Lower lobe of right lung (tissue), 2 donors: ENCODE results near the gene ATP6V1F. TPM values are rescaled to one million over a fixed set of nuclear protein-coding genes. Genes with fewer than 3 reads are reported as not detected.

ENCODE experiments used
- ATAC-seq, 2 donors: fragments of 200-7000 bp; cut with Tn5 transposase; one replicate each; pipeline ENCODE4 v1.9.1; 2020 to 2022; ENCODE audit warnings: mild to moderate bottlenecking in 2 of 2, moderate library complexity in 2 of 2
- DNase-seq: peaks from one replicate; pipeline ENCODE4 v3.0.0-alpha.2; 2020
- H3K27ac ChIP-seq: fragments of 200-600 bp; one replicate; pipeline ENCODE4 v1.8.0; 2022
- H3K27me3 ChIP-seq: fragments of 200-600 bp; one replicate; pipeline ENCODE4 v1.8.0; 2022; ENCODE audit warnings: low read depth
- H3K36me3 ChIP-seq: fragments of 200-600 bp; one replicate; pipeline ENCODE4 v1.8.0; 2022; ENCODE audit warnings: mild to moderate bottlenecking
- H3K4me1 ChIP-seq: fragments of 200-600 bp; one replicate; pipeline ENCODE4 v1.8.0; 2022
- H3K4me3 ChIP-seq: fragments of 200-600 bp; one replicate; pipeline ENCODE4 v1.8.0; 2022; ENCODE audit warnings: mild to moderate bottlenecking
- H3K9me3 ChIP-seq: fragments of 200-600 bp; one replicate; pipeline ENCODE4 v1.8.0; 2022
- CTCF ChIP-seq: fragments of 200-600 bp; IDR thresholded peaks from one replicate; pipeline ENCODE4 v1.8.0; 2022; ENCODE audit warnings: antibody characterized with exemption, mild to moderate bottlenecking
- intact Hi-C: fragments of 100-400 bp; cut with DNase I; formaldehyde crosslinking; loops from one replicate; pipeline ENCODE4 v1.11.0; 2022
- total RNA-seq: library from RNA; stranded (reverse); fragmentation: NEBNext Ultra II Directional; extraction: Animal tissue kit (Norgen Biotek cat#: 25700); gene quantifications from one replicate; pipeline ENCODE4 v1.2.1, GENCODE V29; 2021
- donor health status: DM: no; HTN: yes; CAD: no; lungs with severe emphysema.

ATP6V1F gene
- total RNA-seq, 1 donor from 2014 or later, result 208 TPM

DNA sequence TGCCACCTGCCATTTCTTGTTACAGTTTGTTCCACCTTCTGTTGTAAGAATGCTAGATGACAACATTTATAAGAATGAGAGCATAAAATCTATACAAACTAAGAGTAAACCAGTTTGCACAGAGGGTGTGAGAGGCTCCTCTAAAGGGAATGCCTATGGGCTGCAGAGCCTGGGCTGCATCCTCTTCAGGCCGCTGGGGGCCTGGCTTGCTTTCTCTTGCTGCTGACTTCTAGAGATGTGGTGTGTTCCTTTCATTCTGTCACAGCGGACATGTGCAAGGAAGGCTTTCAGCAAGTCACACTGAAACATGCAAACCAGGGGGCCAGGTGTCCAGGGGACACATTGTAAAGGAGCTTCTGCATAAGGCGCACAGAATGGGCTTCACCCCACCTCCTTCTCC, 7.1 kb upstream of the ATP6V1F start:
- H3K27ac ChIP-seq, result no peak overlapping the region
- no peaks in the 10 kb centered on the region for H3K9me3 ChIP-seq
- no peak for DNase-seq
- no peak for TF ChIP-seq CTCF
- ATAC-seq, result no peak
- no peak overlapping the region for H3K4me3 ChIP-seq
- no peaks in the 10 kb centered on the region for H3K27me3 ChIP-seq
- H3K4me1 ChIP-seq, result peaks cover 6% of the 10 kb centered on the region
- no peaks in the 10 kb centered on the region for H3K36me3 ChIP-seq
- intact Hi-C loops, result no loop called here

- no peak overlapping the region for H3K4me3 ChIP-seq
- intact Hi-C loops, result no loop called here
- no peaks in the 10 kb centered on the region for H3K9me3 ChIP-seq
- H3K36me3 ChIP-seq, result no peaks in the 10 kb centered on the region
- no peak for ATAC-seq
- TF ChIP-seq CTCF, result no peak
- H3K27ac ChIP-seq, result no peak overlapping the region
- H3K27me3 ChIP-seq, result no peaks in the 10 kb centered on the region
- H3K4me1 ChIP-seq, result peaks cover 6% of the 10 kb centered on the region
- DNase-seq, result no peak
These were observed 6.5 kb upstream of the ATP6V1F start for GRCh38 chr7:128856001-128856718.

DNA sequence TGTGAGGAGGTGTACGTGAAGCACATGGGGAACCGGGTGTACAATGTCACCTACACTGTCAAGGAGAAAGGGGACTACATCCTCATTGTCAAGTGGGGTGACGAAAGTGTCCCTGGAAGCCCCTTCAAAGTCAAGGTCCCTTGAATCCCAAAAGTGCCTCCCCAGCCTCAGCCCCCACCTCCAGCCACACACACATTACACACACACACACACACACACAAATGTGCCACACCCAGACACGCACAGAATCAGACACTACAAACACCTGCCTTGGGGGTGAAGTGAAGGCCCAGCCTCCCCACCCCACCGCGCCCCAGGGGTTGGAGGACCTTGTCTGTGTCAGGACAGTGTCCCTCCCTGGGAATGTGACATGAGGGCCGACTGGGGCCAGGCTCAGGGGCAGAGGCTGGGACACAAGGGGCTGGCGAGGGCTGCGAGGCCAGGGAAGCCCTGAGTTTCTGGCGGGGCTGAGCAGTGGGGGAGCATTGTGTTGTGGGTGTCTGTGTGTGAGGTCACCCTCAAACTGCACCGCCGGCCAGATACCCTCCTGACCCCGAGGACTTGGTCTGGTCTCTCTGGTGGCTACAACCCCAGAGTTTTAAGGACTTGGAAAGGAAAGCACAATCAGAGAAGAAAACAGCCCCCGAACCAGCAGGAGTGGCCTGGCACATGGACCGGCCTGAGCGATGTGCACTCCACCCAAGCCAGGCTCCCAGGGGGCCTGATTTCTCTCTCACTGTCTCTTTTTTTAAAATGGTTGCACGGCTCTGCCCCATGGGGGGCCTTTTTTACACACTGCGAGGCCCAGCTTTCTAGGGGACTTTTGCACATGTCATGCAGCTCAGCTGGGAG, 4.0 kb upstream of the ATP6V1F start:
- Histone ChIP-seq H3K9me3 (no peaks in the 10 kb centered on the region), H3K4me1 (peaks cover 10% of the 10 kb centered on the region), H3K36me3 (no peaks in the 10 kb centered on the region), H3K27me3 (no peaks in the 10 kb centered on the region), H3K4me3 (no peak overlapping the region), H3K27ac (no peak overlapping the region)
- DNase-seq (no peak), ATAC-seq (no peak)
- intact Hi-C loops, result no loop called here
- TF ChIP-seq CTCF, result no peak

DNA sequence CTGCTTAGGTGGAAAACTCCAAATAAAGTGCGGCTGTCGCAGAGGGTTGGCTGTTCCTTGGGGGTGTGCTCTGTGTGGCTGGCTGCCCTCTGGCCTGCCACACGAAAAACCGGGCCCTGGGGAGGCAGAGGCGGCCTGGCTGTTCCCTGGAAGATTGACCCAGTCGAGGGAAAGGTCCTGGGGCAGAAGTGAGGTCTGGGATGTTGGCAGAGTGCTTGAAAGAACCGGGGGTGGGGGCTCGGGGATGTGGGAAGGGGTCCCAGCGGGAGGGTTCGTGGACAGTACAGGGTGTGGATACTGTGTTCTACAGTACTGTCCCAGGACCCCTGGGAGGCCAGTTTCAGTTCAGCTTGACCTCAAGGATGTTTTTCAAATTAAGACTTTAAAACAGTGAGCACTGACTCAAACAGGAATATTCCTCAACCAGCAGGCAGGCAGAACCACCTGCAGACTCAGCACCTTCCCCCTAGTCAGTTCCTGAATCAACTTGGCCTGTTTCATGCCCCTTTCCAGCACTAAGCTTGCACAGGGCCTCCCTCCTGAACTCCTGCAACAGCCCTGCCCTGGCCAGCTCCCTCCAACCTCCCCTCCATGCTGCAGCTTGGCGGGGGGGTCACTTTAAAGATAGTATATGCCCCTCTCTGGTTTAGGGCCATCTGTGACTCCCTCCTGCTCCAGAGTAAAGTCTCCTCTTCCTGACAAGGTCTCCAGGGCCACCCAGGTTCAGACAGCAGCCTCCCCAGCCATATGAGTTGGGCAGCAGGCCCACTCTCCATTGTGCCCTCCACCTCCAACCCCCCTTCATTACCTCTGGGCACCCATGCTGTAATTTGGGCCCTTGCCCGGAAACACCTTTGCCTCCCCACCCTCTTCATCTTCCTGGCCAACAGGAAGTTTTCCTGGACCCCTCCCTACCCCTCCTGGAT, 3.2 kb upstream of the ATP6V1F start:
- Histone ChIP-seq H3K9me3 (no peaks in the 10 kb centered on the region), H3K4me3 (no peak overlapping the region), H3K36me3 (no peaks in the 10 kb centered on the region), H3K27ac (no peak overlapping the region), H3K4me1 (peaks cover 18% of the 10 kb centered on the region), H3K27me3 (no peaks in the 10 kb centered on the region)
- intact Hi-C loops, result no loop called here
- no peak for TF ChIP-seq CTCF
- no peak for ATAC-seq
- DNase-seq, result no peak
